ENCODE measurements around the gene KRT24. TPM values are rescaled to one million over a fixed set of nuclear protein-coding genes. Genes with fewer than 3 reads are reported as not detected.

The KRT24 gene
- total RNA-seq, 1 donor from 2014 or later, result not detected

DNA sequence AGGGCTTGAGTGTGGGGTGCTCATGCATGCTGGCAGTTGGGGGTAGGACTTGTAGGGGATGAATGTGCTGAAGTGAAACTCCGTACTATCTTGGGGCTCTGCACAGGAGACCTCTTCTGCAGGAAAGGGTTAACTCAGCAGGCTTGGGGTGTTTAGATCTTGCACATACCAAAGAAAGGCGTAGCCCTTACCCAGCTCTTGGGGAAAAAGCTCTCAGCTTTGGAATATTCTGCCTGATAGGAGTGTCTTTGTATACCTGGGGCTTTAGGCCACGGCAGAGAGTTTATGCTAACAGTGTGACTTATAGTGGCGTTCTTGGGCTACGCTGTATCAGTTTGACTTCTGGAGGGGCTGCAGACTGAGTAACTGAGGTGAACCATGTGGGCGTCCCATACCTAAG lies 30.5 kb upstream of the KRT24 start:
- TF ChIP-seq, protein P1, sequence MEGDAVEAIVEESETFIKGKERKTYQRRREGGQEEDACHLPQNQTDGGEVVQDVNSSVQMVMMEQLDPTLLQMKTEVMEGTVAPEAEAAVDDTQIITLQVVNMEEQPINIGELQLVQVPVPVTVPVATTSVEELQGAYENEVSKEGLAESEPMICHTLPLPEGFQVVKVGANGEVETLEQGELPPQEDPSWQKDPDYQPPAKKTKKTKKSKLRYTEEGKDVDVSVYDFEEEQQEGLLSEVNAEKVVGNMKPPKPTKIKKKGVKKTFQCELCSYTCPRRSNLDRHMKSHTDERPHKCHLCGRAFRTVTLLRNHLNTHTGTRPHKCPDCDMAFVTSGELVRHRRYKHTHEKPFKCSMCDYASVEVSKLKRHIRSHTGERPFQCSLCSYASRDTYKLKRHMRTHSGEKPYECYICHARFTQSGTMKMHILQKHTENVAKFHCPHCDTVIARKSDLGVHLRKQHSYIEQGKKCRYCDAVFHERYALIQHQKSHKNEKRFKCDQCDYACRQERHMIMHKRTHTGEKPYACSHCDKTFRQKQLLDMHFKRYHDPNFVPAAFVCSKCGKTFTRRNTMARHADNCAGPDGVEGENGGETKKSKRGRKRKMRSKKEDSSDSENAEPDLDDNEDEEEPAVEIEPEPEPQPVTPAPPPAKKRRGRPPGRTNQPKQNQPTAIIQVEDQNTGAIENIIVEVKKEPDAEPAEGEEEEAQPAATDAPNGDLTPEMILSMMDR (IDR thresholded peaks at IDR 0.05), result no peak
- DNase-seq (ENCODE audit: low spot score in 2 of 2), result no peak
- Histone ChIP-seq H3K9me3 (no peaks in the 10 kb centered on the region), H3K4me1 (no peaks in the 10 kb centered on the region), H3K27me3 (no peaks in the 10 kb centered on the region), H3K27ac (no peak overlapping the region), H3K36me3 (no peaks in the 10 kb centered on the region), H3K4me3 (no peak overlapping the region)
- intact Hi-C loops (cut with DNase I), result no loop called here

DNA sequence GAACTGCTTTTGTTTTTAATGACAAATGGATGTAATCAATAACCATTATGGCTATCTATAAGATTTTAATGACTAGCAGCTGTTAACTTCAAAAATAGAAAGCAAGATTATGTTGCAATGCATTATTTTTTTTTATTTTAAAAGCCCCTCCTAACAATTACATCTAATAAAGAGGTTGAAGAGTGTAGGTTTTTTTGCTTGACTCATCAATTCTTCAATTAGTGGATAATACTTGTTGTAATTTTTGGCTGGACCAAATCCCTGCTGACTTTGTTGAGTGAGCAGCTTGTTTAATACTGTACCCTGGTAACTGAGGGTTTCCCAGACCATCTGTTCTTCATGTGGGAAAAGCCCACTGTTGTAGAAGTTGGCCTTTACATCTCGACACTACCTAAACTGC lies 27.4 kb upstream of the KRT24 start:
- Histone ChIP-seq H3K4me3 (no peak overlapping the region), H3K4me1 (no peaks in the 10 kb centered on the region), H3K27me3 (no peaks in the 10 kb centered on the region), H3K27ac (no peak overlapping the region), H3K9me3 (no peaks in the 10 kb centered on the region), H3K36me3 (no peaks in the 10 kb centered on the region)
- TF ChIP-seq, protein P1 (IDR thresholded peaks at IDR 0.05), result no peak
- intact Hi-C loops (cut with DNase I), result no loop called here
- DNase-seq (ENCODE audit: low spot score in 2 of 2), result no peak

DNA sequence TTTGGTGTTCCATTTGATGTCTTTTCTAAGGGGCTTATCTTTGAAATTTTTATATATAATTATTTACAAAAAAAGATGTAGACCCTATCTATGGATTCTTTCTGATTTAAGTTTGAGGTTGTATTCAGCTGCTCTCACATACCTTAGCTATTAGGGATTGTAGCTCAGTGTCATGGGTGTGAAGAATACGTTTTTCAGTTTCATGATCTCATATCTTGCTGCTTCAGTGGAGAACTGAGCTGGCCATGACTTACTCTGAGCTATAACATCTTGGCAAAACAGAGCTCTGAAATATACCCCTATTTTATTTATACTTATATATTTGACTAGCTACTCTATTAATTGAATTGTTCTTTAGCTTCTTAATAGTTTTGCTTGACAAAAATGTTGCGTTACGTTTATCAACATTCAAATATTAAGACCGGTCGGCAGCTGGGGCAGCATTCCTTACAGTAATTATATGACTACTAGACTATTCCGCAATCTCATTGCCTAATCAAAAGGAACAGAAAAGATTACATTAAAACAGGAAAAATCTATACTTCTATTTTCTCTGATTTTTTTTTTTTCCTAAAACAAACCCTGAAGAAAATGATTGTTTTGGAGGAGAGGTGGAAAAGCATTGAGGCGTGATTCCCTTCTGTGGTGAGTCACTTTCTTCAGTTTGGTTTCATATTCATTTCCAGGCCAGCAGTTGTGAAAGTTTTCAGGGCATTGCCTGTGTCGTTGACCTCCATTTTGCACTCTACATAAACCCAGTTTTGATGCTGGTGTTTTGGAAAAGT lies 24.1 kb upstream of the KRT24 start:
- Histone ChIP-seq H3K9me3 (no peaks in the 10 kb centered on the region), H3K4me1 (no peaks in the 10 kb centered on the region), H3K36me3 (no peaks in the 10 kb centered on the region), H3K27ac (no peak overlapping the region), H3K27me3 (no peaks in the 10 kb centered on the region), H3K4me3 (no peak overlapping the region)
- intact Hi-C loops (cut with DNase I), result no loop called here
- TF ChIP-seq, protein P1 (IDR thresholded peaks at IDR 0.05), result no peak
- DNase-seq (ENCODE audit: low spot score in 2 of 2), result no peak

DNA sequence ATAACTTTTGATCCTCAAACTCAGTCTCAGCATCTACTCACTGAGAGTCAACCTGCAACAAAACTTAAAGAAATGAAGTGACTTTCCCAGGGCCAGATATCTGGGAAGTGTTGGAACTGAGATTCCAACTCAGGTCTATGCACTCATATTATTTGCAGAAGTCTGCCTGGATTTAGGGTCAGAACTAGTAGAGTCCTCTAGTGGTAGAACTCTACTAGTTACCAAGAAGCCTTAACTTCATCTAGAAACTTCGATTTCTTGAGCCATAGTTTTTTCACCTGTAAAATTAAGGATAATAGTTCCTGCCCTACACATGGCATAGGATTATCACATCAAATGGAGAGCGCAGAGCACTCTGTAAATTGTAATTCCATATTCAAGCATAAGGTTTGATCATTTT lies 23.4 kb upstream of the KRT24 start:
- Histone ChIP-seq H3K36me3 (no peaks in the 10 kb centered on the region), H3K9me3 (no peaks in the 10 kb centered on the region), H3K4me3 (no peak overlapping the region), H3K27me3 (no peaks in the 10 kb centered on the region), H3K27ac (no peak overlapping the region), H3K4me1 (no peaks in the 10 kb centered on the region)
- TF ChIP-seq, protein P1 (IDR thresholded peaks at IDR 0.05), result no peak
- intact Hi-C loops (cut with DNase I), result no loop called here
- DNase-seq (ENCODE audit: low spot score in 2 of 2), result no peak

DNA sequence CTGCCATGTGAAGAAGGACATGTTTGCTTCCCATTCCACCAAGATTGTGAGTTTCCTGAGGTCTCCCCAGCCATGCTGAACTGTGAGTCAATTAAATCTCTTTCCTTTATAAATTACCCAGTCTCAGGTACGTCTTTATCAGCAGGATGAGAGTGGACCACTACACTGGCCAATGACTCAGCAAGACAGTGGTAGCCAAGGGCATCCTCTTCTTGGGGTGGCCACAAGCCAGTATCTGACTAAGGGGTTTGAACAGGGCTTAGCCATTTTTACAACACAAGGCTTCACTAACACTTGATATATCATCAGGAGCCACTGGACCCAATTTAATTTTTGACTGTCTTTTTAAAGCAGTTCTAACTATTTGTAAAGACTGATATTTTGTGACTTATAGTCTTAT lies 21.1 kb upstream of the KRT24 start:
- no peak for DNase-seq (ENCODE audit: low spot score in 2 of 2)
- no peaks in the 10 kb centered on the region for H3K4me1 ChIP-seq
- H3K27me3 ChIP-seq, result no peaks in the 10 kb centered on the region
- intact Hi-C loops (cut with DNase I), result no loop called here
- no peaks in the 10 kb centered on the region for H3K9me3 ChIP-seq
- TF ChIP-seq, protein P1 (IDR thresholded peaks at IDR 0.05), result no peak
- no peaks in the 10 kb centered on the region for H3K36me3 ChIP-seq
- H3K4me3 ChIP-seq, result no peak overlapping the region
- H3K27ac ChIP-seq, result no peak overlapping the region
